ENCODE measurements around the gene PDE1C.

Gene PDE1C

GRCh38 chr7:31906479-31907171 is 163.6 kb downstream of the PDE1C start:
- Histone ChIP-seq H2AFZ (ENCODE audit: low read depth, low read length) (no peak overlapping the region), H3K36me3 (replicated peaks; ENCODE audit: low read depth, low read length) (no peaks in the 10 kb centered on the region), H4K20me1 (ENCODE audit: insufficient read depth, low read length) (no peaks in the 10 kb centered on the region), H3K27me3 (ENCODE audit: low read depth, low read length) (no peaks in the 10 kb centered on the region), H3K9ac (ENCODE audit: low read length) (no peak overlapping the region), H3K4me3 (ENCODE audit: low read length) (no peak overlapping the region), H3K27ac (ENCODE audit: low read length) (no peak overlapping the region), H3K9me3 (ENCODE audit: insufficient read depth, low read length) (no peaks in the 10 kb centered on the region), H3K4me2 (ENCODE audit: low read length) (no peak overlapping the region), H3K4me1 (ENCODE audit: low read length) (no peaks in the 10 kb centered on the region), H3K79me2 (ENCODE audit: low read length) (no peaks in the 10 kb centered on the region)
- TF ChIP-seq, protein P1, sequence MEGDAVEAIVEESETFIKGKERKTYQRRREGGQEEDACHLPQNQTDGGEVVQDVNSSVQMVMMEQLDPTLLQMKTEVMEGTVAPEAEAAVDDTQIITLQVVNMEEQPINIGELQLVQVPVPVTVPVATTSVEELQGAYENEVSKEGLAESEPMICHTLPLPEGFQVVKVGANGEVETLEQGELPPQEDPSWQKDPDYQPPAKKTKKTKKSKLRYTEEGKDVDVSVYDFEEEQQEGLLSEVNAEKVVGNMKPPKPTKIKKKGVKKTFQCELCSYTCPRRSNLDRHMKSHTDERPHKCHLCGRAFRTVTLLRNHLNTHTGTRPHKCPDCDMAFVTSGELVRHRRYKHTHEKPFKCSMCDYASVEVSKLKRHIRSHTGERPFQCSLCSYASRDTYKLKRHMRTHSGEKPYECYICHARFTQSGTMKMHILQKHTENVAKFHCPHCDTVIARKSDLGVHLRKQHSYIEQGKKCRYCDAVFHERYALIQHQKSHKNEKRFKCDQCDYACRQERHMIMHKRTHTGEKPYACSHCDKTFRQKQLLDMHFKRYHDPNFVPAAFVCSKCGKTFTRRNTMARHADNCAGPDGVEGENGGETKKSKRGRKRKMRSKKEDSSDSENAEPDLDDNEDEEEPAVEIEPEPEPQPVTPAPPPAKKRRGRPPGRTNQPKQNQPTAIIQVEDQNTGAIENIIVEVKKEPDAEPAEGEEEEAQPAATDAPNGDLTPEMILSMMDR (IDR thresholded peaks at IDR 0.05; ENCODE audit: low read depth, low read length): no peak
- TF ChIP-seq EZH2phosphoT487 (IDR thresholded peaks at IDR 0.05; ENCODE audit: low read depth): no peak

DNA sequence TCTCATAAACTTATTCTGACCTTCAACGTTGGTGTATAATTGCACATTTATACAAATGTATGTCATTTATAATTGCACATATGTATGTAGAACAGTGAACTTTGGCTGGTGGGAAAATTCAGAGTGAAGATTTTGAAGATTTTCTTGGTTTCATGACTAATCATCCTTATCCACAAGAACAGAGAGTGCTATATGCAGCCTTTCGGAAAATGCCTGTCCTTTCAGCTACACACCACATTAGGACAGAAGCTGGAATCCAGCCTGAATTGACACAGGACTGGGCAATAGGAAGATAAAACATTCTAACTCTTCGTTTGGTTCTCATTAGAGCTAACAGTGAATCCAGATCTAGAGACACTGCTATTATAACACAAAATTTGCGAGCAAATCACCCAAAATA is 166.2 kb downstream of the PDE1C start:
- Histone ChIP-seq H2AFZ (ENCODE audit: low read depth, low read length) (no peak overlapping the region), H3K27ac (ENCODE audit: low read length) (no peak overlapping the region), H3K4me2 (ENCODE audit: low read length) (no peak overlapping the region), H3K79me2 (ENCODE audit: low read length) (no peaks in the 10 kb centered on the region), H3K9ac (ENCODE audit: low read length) (no peak overlapping the region), H3K9me3 (ENCODE audit: insufficient read depth, low read length) (no peaks in the 10 kb centered on the region), H4K20me1 (ENCODE audit: insufficient read depth, low read length) (no peaks in the 10 kb centered on the region), H3K27me3 (ENCODE audit: low read depth, low read length) (no peaks in the 10 kb centered on the region), H3K4me3 (ENCODE audit: low read length) (no peak overlapping the region), H3K36me3 (replicated peaks; ENCODE audit: low read depth, low read length) (no peaks in the 10 kb centered on the region), H3K4me1 (ENCODE audit: low read length) (no peaks in the 10 kb centered on the region)
- no peak for TF ChIP-seq EZH2phosphoT487 (IDR thresholded peaks at IDR 0.05; ENCODE audit: low read depth)
- TF ChIP-seq, protein P1 (IDR thresholded peaks at IDR 0.05; ENCODE audit: low read depth, low read length): no peak

DNA sequence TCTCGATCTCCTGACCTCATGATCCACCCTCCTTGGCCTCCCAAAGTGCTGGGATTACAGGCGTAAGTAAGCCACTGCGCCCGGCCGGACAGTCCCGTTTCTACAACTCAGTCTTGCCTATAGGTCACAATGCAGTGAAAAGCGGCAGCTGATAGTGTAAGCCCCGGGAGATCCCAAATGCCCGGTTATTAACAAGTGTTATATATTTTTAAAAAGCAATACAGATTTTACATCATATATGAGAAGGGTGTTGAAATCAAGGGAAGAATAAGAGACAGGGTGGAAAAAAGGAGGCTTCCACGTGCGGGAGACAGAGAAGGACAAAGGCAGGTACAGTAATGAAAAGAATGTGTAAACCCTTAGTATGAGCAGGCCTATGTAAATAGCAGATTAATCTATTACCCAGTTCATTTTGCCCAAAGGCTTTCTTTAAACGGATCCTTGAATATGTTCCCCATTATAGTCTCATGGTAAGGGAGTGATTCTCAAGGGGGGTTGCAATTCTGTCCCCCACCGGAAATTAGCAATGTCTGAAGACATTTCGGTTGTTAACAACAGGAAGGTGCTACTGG is 170.8 kb downstream of the PDE1C start:
- H3K4me2 ChIP-seq (ENCODE audit: low read length): no peak overlapping the region
- H3K27me3 ChIP-seq (ENCODE audit: low read depth, low read length): no peaks in the 10 kb centered on the region
- H3K36me3 ChIP-seq (replicated peaks; ENCODE audit: low read depth, low read length): no peaks in the 10 kb centered on the region
- H4K20me1 ChIP-seq (ENCODE audit: insufficient read depth, low read length): no peaks in the 10 kb centered on the region
- no peak overlapping the region for H2AFZ ChIP-seq (ENCODE audit: low read depth, low read length)
- TF ChIP-seq EZH2phosphoT487 (IDR thresholded peaks at IDR 0.05; ENCODE audit: low read depth): no peak
- TF ChIP-seq, protein P1 (IDR thresholded peaks at IDR 0.05; ENCODE audit: low read depth, low read length): no peak
- no peak overlapping the region for H3K9ac ChIP-seq (ENCODE audit: low read length)
- no peaks in the 10 kb centered on the region for H3K4me1 ChIP-seq (ENCODE audit: low read length)
- H3K4me3 ChIP-seq (ENCODE audit: low read length): no peak overlapping the region
- H3K9me3 ChIP-seq (ENCODE audit: insufficient read depth, low read length): no peaks in the 10 kb centered on the region
- H3K27ac ChIP-seq (ENCODE audit: low read length): no peak overlapping the region
- H3K79me2 ChIP-seq (ENCODE audit: low read length): no peaks in the 10 kb centered on the region

- H3K4me2 ChIP-seq (ENCODE audit: low read length): no peak overlapping the region
- no peaks in the 10 kb centered on the region for H4K20me1 ChIP-seq (ENCODE audit: insufficient read depth, low read length)
- H3K9me3 ChIP-seq (ENCODE audit: insufficient read depth, low read length): no peaks in the 10 kb centered on the region
- H3K27ac ChIP-seq (ENCODE audit: low read length): no peak overlapping the region
- no peaks in the 10 kb centered on the region for H3K36me3 ChIP-seq (replicated peaks; ENCODE audit: low read depth, low read length)
- no peaks in the 10 kb centered on the region for H3K4me1 ChIP-seq (ENCODE audit: low read length)
- H3K4me3 ChIP-seq (ENCODE audit: low read length): no peak overlapping the region
- no peaks in the 10 kb centered on the region for H3K79me2 ChIP-seq (ENCODE audit: low read length)
- no peak overlapping the region for H3K9ac ChIP-seq (ENCODE audit: low read length)
- TF ChIP-seq EZH2phosphoT487 (IDR thresholded peaks at IDR 0.05; ENCODE audit: low read depth): no peak
- TF ChIP-seq, protein P1 (IDR thresholded peaks at IDR 0.05; ENCODE audit: low read depth, low read length): no peak
- H3K27me3 ChIP-seq (ENCODE audit: low read depth, low read length): no peaks in the 10 kb centered on the region
- no peak overlapping the region for H2AFZ ChIP-seq (ENCODE audit: low read depth, low read length)
Measured at GRCh38 chr7:31896925-31897324, 173.3 kb downstream of the PDE1C start.

Measured in OCI-LY3 (cell line).